H9 (cell line): ENCODE results near the gene BBS1. TPM values are rescaled to one million over a fixed set of nuclear protein-coding genes. Genes with fewer than 3 reads are reported as not detected.

Source experiments
- DNase-seq: peaks from one replicate; pipeline ENCODE4 v3.0.0-alpha.2; 2017
- H2AFZ ChIP-seq: one replicate; pipeline ENCODE4 v1.6.1; 2013; ENCODE audit warnings: mild to moderate bottlenecking, low read length, control low read depth, moderate library complexity
- H2AK5ac ChIP-seq: 2 replicates; pipeline ENCODE4 v1.6.1; 2013; ENCODE audit warnings: low read length, control low read depth, mixed read lengths; ENCODE audit not compliant: insufficient read length
- H2BK120ac ChIP-seq: one replicate; pipeline ENCODE4 v1.6.1; 2013; ENCODE audit warnings: low read depth, mild to moderate bottlenecking, low read length, control low read depth, inconsistent platforms; ENCODE audit not compliant: poor library complexity, severe bottlenecking
- H2BK12ac ChIP-seq: 2 replicates; pipeline ENCODE4 v1.6.1; 2013; ENCODE audit warnings: low read length, control low read depth, mixed read lengths, low read depth; ENCODE audit not compliant: insufficient read length
- H2BK15ac ChIP-seq: 2 replicates; pipeline ENCODE4 v1.6.1; 2013; ENCODE audit warnings: low read depth, low read length, control low read depth
- H2BK20ac ChIP-seq: one replicate; pipeline ENCODE4 v1.6.1; 2013; ENCODE audit warnings: low read depth, mild to moderate bottlenecking, low read length, control low read depth, inconsistent platforms; ENCODE audit not compliant: poor library complexity, severe bottlenecking
- H2BK5ac ChIP-seq: 2 replicates; pipeline ENCODE4 v1.6.1; 2013; ENCODE audit warnings: low read length, control low read depth, mixed read lengths; ENCODE audit not compliant: insufficient read length
- H3K14ac ChIP-seq: 2 replicates; pipeline ENCODE4 v1.6.1; 2013; ENCODE audit warnings: low read length, control low read depth; ENCODE audit not compliant: insufficient read depth
- H3K18ac ChIP-seq: 2 replicates; pipeline ENCODE4 v1.6.1; 2013; ENCODE audit warnings: low read depth, mild to moderate bottlenecking, mixed read lengths, low read length, control low read depth; ENCODE audit not compliant: insufficient read length
- H3K23ac ChIP-seq: 2 replicates; pipeline ENCODE4 v1.6.1; 2013; ENCODE audit warnings: low read length, control low read depth, mixed read lengths, low read depth; ENCODE audit not compliant: insufficient read length
- H3K23me2 ChIP-seq: 2 replicates; pipeline ENCODE4 v1.6.1; 2013; ENCODE audit warnings: low read depth, mild to moderate bottlenecking, mixed read lengths, low read length, control low read depth; ENCODE audit not compliant: insufficient read length, poor library complexity, severe bottlenecking
- H3K27ac ChIP-seq: 2 replicates; pipeline ENCODE4 v1.5.1; 2013; ENCODE audit warnings: low read length, control low read depth, mixed read lengths, low read depth; ENCODE audit not compliant: insufficient read length
- H3K27me3 ChIP-seq: 2 replicates; pipeline ENCODE4 v1.6.1; 2013; ENCODE audit warnings: low read length, control low read depth, inconsistent platforms; ENCODE audit not compliant: insufficient read depth
- H3K4ac ChIP-seq: 2 replicates; pipeline ENCODE4 v1.6.1; 2013; ENCODE audit warnings: low read depth, mild to moderate bottlenecking, control low read depth, inconsistent platforms, low read length, moderate library complexity
- H3K4me1 ChIP-seq: 2 replicates; pipeline ENCODE4 v1.6.1; 2013; ENCODE audit warnings: low read length, control low read depth, inconsistent platforms; ENCODE audit not compliant: insufficient read depth
- H3K4me2 ChIP-seq: 2 replicates; pipeline ENCODE4 v1.6.1; 2013; ENCODE audit warnings: low read length, control low read depth, mixed read lengths; ENCODE audit not compliant: insufficient read length, insufficient read depth
- H3K56ac ChIP-seq: 2 replicates; pipeline ENCODE4 v1.6.1; 2013; ENCODE audit warnings: low read depth, mild to moderate bottlenecking, mixed read lengths, low read length, control low read depth; ENCODE audit not compliant: insufficient read length
- H3K79me1 ChIP-seq: 2 replicates; pipeline ENCODE4 v1.6.1; 2013; ENCODE audit warnings: low read depth, mild to moderate bottlenecking, moderate library complexity, low read length, control low read depth, inconsistent platforms; ENCODE audit not compliant: insufficient read depth, poor library complexity, severe bottlenecking
- H3K79me2 ChIP-seq: 2 replicates; pipeline ENCODE4 v1.6.1; 2013; ENCODE audit warnings: low read length, control low read depth, inconsistent platforms; ENCODE audit not compliant: insufficient read depth
- H3K9ac ChIP-seq: 2 replicates; pipeline ENCODE4 v1.6.1; 2013; ENCODE audit warnings: low read length, control low read depth, mixed read lengths; ENCODE audit not compliant: insufficient read length; ENCODE audit errors: extremely low read depth
- H3K9me3 ChIP-seq: one replicate; pipeline ENCODE4 v1.6.1; 2013; ENCODE audit warnings: low read depth, low read length, inconsistent platforms; ENCODE audit not compliant: control insufficient read depth
- H3T11ph ChIP-seq: one replicate; pipeline ENCODE4 v1.6.1; 2013; ENCODE audit warnings: mild to moderate bottlenecking, low read length, control low read depth, inconsistent platforms
- H4K20me1 ChIP-seq: one replicate; pipeline ENCODE4 v1.6.1; 2013; ENCODE audit not compliant: control insufficient read depth, insufficient read length, insufficient read depth
- H4K5ac ChIP-seq: 2 replicates; pipeline ENCODE4 v1.6.1; 2013; ENCODE audit warnings: low read depth, mild to moderate bottlenecking, mixed read lengths, low read length, control low read depth; ENCODE audit not compliant: insufficient read length
- H4K8ac ChIP-seq: replicated peaks from 2 replicates; pipeline ENCODE4 v1.6.1; 2013; ENCODE audit warnings: low read length, control low read depth, mixed read lengths, low read depth; ENCODE audit not compliant: insufficient read length
- H4K91ac ChIP-seq: 2 replicates; pipeline ENCODE4 v1.6.1; 2013; ENCODE audit warnings: low read depth, mild to moderate bottlenecking, moderate library complexity, mixed read lengths, low read length, control low read depth; ENCODE audit not compliant: insufficient read length
- H3K27ac Mint-ChIP-seq, 3 experiments: 2 replicates in 2 of 3; 3 replicates in 1 of 3; pipeline ENCODE4 v1.8.0; 2020 to 2021; ENCODE audit warnings: mixed read lengths in 3 of 3, mild to moderate bottlenecking in 1 of 3, moderate library complexity in 1 of 3
- H3K27me3 Mint-ChIP-seq: 2 replicates; pipeline ENCODE4 v1.8.0; 2021; ENCODE audit warnings: low read depth, mild to moderate bottlenecking, moderate library complexity, mixed read lengths
- H3K36me3 Mint-ChIP-seq, 3 experiments: 2 replicates in 2 of 3; 3 replicates in 1 of 3; pipeline ENCODE4 v1.8.0; 2020 to 2021; ENCODE audit warnings: low read depth in 3 of 3, mixed read lengths in 3 of 3; ENCODE audit not compliant: insufficient read depth in 1 of 3
- H3K4me1 Mint-ChIP-seq, 2 experiments: 2 replicates each; pipeline ENCODE4 v1.8.0; 2020; ENCODE audit warnings: mixed read lengths in 2 of 2
- H3K4me3 Mint-ChIP-seq, 2 experiments: 2 replicates in 1 of 2; 3 replicates in 1 of 2; pipeline ENCODE4 v1.8.0; 2020 to 2021; ENCODE audit warnings: mild to moderate bottlenecking in 2 of 2, mixed read lengths in 2 of 2, moderate library complexity in 1 of 2
- H3K9me3 Mint-ChIP-seq, 2 experiments: 2 replicates in 1 of 2; 3 replicates in 1 of 2; pipeline ENCODE4 v1.8.0; 2020; ENCODE audit warnings: mild to moderate bottlenecking in 2 of 2, mixed read lengths in 2 of 2, moderate library complexity in 1 of 2
- CTCF ChIP-seq: fragments of 200-600 bp; sonication (generic); conservative IDR thresholded peaks from 3 replicates; pipeline ENCODE4 v1.8.0; 2021; ENCODE audit warnings: antibody characterized with exemption, mild to moderate bottlenecking
- WGBS: extraction: QIAGEN DNeasy Blood & Tissue Kit; methylation state at CpG from one replicate; pipeline ENCODE4 v1.1.7; 2013; ENCODE audit warnings: missing lambda C conversion rate, low lambda C conversion rate, mixed read lengths; ENCODE audit not compliant: insufficient read length; ENCODE audit errors: extremely low coverage; 5-methylcytosine and 5-hydroxymethylcytosine counted together
- total RNA-seq: library from RNA; stranded (reverse); gene quantifications from 2 replicates; pipeline ENCODE4 v1.2.1, GENCODE V29; 2021

The BBS1 gene
- total RNA-seq, 1 experiment from 2014 or later = 27.2 TPM

DNA sequence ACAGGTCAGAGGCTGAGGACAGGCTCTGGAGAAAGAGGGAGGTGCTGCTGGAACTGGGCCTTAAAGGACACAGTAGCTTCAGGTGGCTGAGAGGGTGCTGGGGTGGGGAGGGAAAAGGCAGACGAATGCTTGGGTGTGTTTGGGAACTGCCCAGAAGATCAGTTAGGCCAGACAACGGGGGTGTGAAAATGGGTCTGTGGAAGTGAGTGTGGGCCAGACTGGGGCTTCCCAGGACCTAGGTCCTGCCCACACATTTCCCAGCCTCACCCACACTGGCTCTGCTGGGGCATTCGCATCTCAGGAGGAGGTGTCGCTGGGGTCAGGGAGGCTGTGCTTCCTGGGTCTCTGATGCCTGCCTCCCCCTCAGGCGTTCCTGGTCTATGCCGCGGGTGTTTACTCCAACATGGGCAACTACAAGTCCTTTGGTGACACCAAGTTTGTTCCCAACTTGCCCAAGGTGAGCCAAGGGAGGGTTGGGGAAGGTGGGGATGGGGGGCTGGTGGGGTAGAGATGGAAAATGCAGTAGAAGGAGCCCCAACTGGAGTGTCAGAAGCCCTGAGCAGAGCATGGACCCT, 25.5 kb upstream of the BBS1 start:
- no peak overlapping the region for H3K14ac ChIP-seq
- H3K18ac ChIP-seq = no peak overlapping the region
- peaks cover 4 to 7% of the 10 kb centered on the region in 2 experiments for H3K4me1 Mint-ChIP-seq
- peaks cover 0 to 62% (median 45%) of the 10 kb centered on the region in 3 experiments; a peak in 6 of 7 replicates for H3K36me3 Mint-ChIP-seq
- no peak overlapping the region for H2AK5ac ChIP-seq
- TF ChIP-seq CTCF = no peak
- no peak for DNase-seq
- no peaks in the 10 kb centered on the region for H3K9me3 Mint-ChIP-seq
- no peak overlapping the region for H2BK5ac ChIP-seq
- no peaks in the 10 kb centered on the region for H3K79me2 ChIP-seq
- no peaks in the 10 kb centered on the region for H4K20me1 ChIP-seq
- H3K4me3 Mint-ChIP-seq = no peak overlapping the region
- no peak overlapping the region for H2BK120ac ChIP-seq
- H2AFZ ChIP-seq = no peak overlapping the region
- H3T11ph ChIP-seq = no peak overlapping the region
- no peak overlapping the region for H4K5ac ChIP-seq
- H2BK20ac ChIP-seq = no peak overlapping the region
- no peak overlapping the region for H2BK12ac ChIP-seq
- no peaks in the 10 kb centered on the region for H3K9me3 ChIP-seq
- no peak overlapping the region for H3K4me2 ChIP-seq
- no peaks in the 10 kb centered on the region for H3K4me1 ChIP-seq
- H3K9ac ChIP-seq = no peak overlapping the region
- H4K91ac ChIP-seq = no peak overlapping the region
- no peak overlapping the region for H3K27ac ChIP-seq
- H3K56ac ChIP-seq = no peak overlapping the region
- H3K4ac ChIP-seq = no peak overlapping the region
- H3K27me3 ChIP-seq = no peaks in the 10 kb centered on the region
- no CpG with 5 or more reads among the region's 7 CpGs for WGBS
- H4K8ac ChIP-seq = no peak overlapping the region
- H3K79me1 ChIP-seq = no peaks in the 10 kb centered on the region
- H3K27ac Mint-ChIP-seq = no peak overlapping the region; a peak in 1 of 7 replicates
- H3K23me2 ChIP-seq = peaks cover 4% of the 10 kb centered on the region
- no peaks in the 10 kb centered on the region for H3K27me3 Mint-ChIP-seq
- H2BK15ac ChIP-seq = no peak overlapping the region
- H3K23ac ChIP-seq = no peak overlapping the region
